IMR-90 (cell line): ENCODE results near the gene KCNMA1. TPM values are rescaled to one million over a fixed set of nuclear protein-coding genes. Genes with fewer than 3 reads are reported as not detected.

Experiments used
- ATAC-seq: fragments of 200-7000 bp; cut with Tn5 transposase; 2 replicates; pipeline ENCODE4 v1.9.1; 2020; ENCODE audit warnings: low read depth, mild to moderate bottlenecking, moderate library complexity
- BruUV-seq: library from RNA; stranded (reverse); fragments of 400-500 nt; replicated peaks from 2 replicates; lab custom pipeline; 2021; lab: Mats Ljungman, UMichigan
- CTCF ChIA-PET: fragments of 300-600 bp; formaldehyde crosslinking; extraction: SDS; loops from one replicate; lab custom pipeline; 2021; ENCODE audit warnings: antibody characterized with exemption; lab: Yijun Ruan, JAX
- POLR2A ChIA-PET: fragments of 300-600 bp; sonication (Branson Sonifier 250); formaldehyde crosslinking; loops from one replicate; lab custom pipeline; 2022; ENCODE audit warnings: antibody characterized with exemption; ENCODE audit not compliant: unreplicated experiment; lab: Charles Lee
- DNase-seq: peaks from one replicate; pipeline ENCODE4 v3.0.0; 2013
- H2AFZ ChIP-seq: replicated peaks from 2 replicates; pipeline ENCODE3; 2013; ENCODE audit warnings: low read length, mild to moderate bottlenecking; ENCODE audit not compliant: poor library complexity
- H2AK5ac ChIP-seq: 2 replicates; pipeline ENCODE4 v1.6.1; 2013; ENCODE audit warnings: low read depth, low read length, inconsistent platforms
- H2AK9ac ChIP-seq: replicated peaks from 2 replicates; pipeline ENCODE3; 2013; ENCODE audit warnings: mild to moderate bottlenecking, low read depth, low read length, moderate library complexity; ENCODE audit not compliant: poor library complexity
- H2BK120ac ChIP-seq: 2 replicates; pipeline ENCODE4 v1.6.1; 2013; ENCODE audit warnings: low read depth, low read length, inconsistent platforms
- H2BK15ac ChIP-seq: 3 replicates; pipeline ENCODE4 v1.6.1; 2013; ENCODE audit warnings: low read depth, low read length, inconsistent platforms
- H2BK20ac ChIP-seq: 2 replicates; pipeline ENCODE4 v1.6.1; 2013; ENCODE audit warnings: low read depth, mild to moderate bottlenecking, inconsistent platforms, low read length, moderate library complexity
- H2BK5ac ChIP-seq: 2 replicates; pipeline ENCODE4 v1.6.1; 2013; ENCODE audit warnings: mild to moderate bottlenecking, low read depth, low read length, inconsistent platforms; ENCODE audit not compliant: poor library complexity, severe bottlenecking
- H3K14ac ChIP-seq: replicated peaks from 2 replicates; pipeline ENCODE4 v1.6.1; 2013; ENCODE audit warnings: low read depth, low read length, inconsistent platforms
- H3K18ac ChIP-seq: 2 replicates; pipeline ENCODE4 v1.6.1; 2013; ENCODE audit warnings: low read depth, low read length, control low read depth
- H3K23ac ChIP-seq: 2 replicates; pipeline ENCODE4 v1.6.1; 2013; ENCODE audit warnings: low read depth, low read length, inconsistent platforms
- H3K27ac ChIP-seq: 2 replicates; pipeline ENCODE4 v1.5.1; 2013; ENCODE audit warnings: mild to moderate bottlenecking, control low read depth, low read length; ENCODE audit not compliant: insufficient read depth
- H3K27me3 ChIP-seq: 2 replicates; pipeline ENCODE4 v1.6.1; 2013; ENCODE audit warnings: low read length; ENCODE audit not compliant: control insufficient read depth, insufficient read depth
- H3K36me3 ChIP-seq: 2 replicates; pipeline ENCODE4 v1.6.1; 2013; ENCODE audit warnings: low read length, mixed read lengths; ENCODE audit not compliant: control insufficient read depth, insufficient read depth
- H3K4ac ChIP-seq: 2 replicates; pipeline ENCODE4 v1.6.1; 2013; ENCODE audit warnings: low read depth, low read length, inconsistent platforms
- H3K4me1 ChIP-seq: 2 replicates; pipeline ENCODE4 v1.6.1; 2013; ENCODE audit warnings: low read length, mixed read lengths; ENCODE audit not compliant: control insufficient read depth, insufficient read depth
- H3K4me2 ChIP-seq: 2 replicates; pipeline ENCODE4 v1.6.1; 2013; ENCODE audit warnings: low read depth, mild to moderate bottlenecking, control low read depth, low read length, moderate library complexity
- H3K4me3 ChIP-seq: 2 replicates; pipeline ENCODE4 v1.5.1; 2013; ENCODE audit warnings: low read depth, mild to moderate bottlenecking, control low read depth, low read length, moderate library complexity; ENCODE audit not compliant: insufficient read depth
- H3K56ac ChIP-seq: 2 replicates; pipeline ENCODE4 v1.6.1; 2013; ENCODE audit warnings: low read length, inconsistent platforms; ENCODE audit not compliant: insufficient read depth; ENCODE audit errors: extremely low read depth
- H3K79me1 ChIP-seq, 2 experiments: 2 replicates each; pipeline ENCODE4 v1.6.1; 2013; ENCODE audit warnings: low read length in 2 of 2, inconsistent platforms in 1 of 2, low read depth in 1 of 2
- H3K9ac ChIP-seq: 2 replicates; pipeline ENCODE4 v1.6.1; 2013; ENCODE audit warnings: low read depth, low read length, control low read depth
- H3K9me1 ChIP-seq: 2 replicates; pipeline ENCODE4 v1.6.1; 2013; ENCODE audit warnings: low read length, inconsistent platforms; ENCODE audit not compliant: insufficient read depth
- H3K9me3 ChIP-seq: 2 replicates; pipeline ENCODE4 v1.6.1; 2013; ENCODE audit warnings: low read length; ENCODE audit not compliant: control insufficient read depth, insufficient read depth
- H4K20me1 ChIP-seq: 2 replicates; pipeline ENCODE4 v1.6.1; 2013; ENCODE audit warnings: low read length, inconsistent platforms; ENCODE audit not compliant: insufficient read depth
- H4K5ac ChIP-seq: 2 replicates; pipeline ENCODE4 v1.6.1; 2013; ENCODE audit warnings: mild to moderate bottlenecking, low read depth, low read length, control low read depth
- H4K8ac ChIP-seq, 2 experiments: 2 replicates each; pipeline ENCODE4 v1.6.1; 2013; ENCODE audit warnings: low read depth in 2 of 2, low read length in 2 of 2, control low read depth in 1 of 2, inconsistent platforms in 1 of 2
- H4K91ac ChIP-seq: 2 replicates; pipeline ENCODE4 v1.6.1; 2013; ENCODE audit warnings: low read depth, low read length, inconsistent platforms; ENCODE audit not compliant: insufficient read depth
- BHLHE40 ChIP-seq: fragments of 150-350 bp; IDR thresholded peaks from 2 replicates; pipeline ENCODE4 v1.6.1; 2016; ENCODE audit warnings: mild to moderate bottlenecking, low read depth, low read length
- CEBPB ChIP-seq: IDR thresholded peaks from 2 replicates; pipeline ENCODE4 v1.6.1; 2012; ENCODE audit warnings: low read depth, low read length, improper control_type of control experiment
- CHD1 ChIP-seq: IDR thresholded peaks from 2 replicates; pipeline ENCODE4 v1.6.1; 2012; ENCODE audit warnings: low read depth, low read length, improper control_type of control experiment
- CTCF ChIP-seq: conservative IDR thresholded peaks from 2 replicates; pipeline ENCODE4 v1.5.1; 2012; ENCODE audit warnings: mild to moderate bottlenecking, low read depth, low read length, improper control_type of control experiment
- ELK1 ChIP-seq: fragments of 150-350 bp; IDR thresholded peaks from 2 replicates; pipeline ENCODE4 v1.6.1; 2016; ENCODE audit warnings: low read depth, mild to moderate bottlenecking, low read length, moderate library complexity, borderline replicate concordance
- FOS ChIP-seq: fragments of 150-350 bp; IDR thresholded peaks from 2 replicates; pipeline ENCODE4 v1.6.1; 2016; ENCODE audit warnings: low read depth, low read length
- MAFK ChIP-seq: IDR thresholded peaks from 2 replicates; pipeline ENCODE4 v1.6.1; 2012; ENCODE audit warnings: low read depth, low read length, improper control_type of control experiment
- MAZ ChIP-seq: IDR thresholded peaks from 2 replicates; pipeline ENCODE4 v1.6.1; 2012; ENCODE audit warnings: low read depth, mild to moderate bottlenecking, low read length, improper control_type of control experiment, moderate library complexity, borderline replicate concordance
- MXI1 ChIP-seq: IDR thresholded peaks from 2 replicates; pipeline ENCODE4 v1.6.1; 2012; ENCODE audit warnings: low read depth, mild to moderate bottlenecking, low read length, moderate library complexity, borderline replicate concordance
- NFE2L2 ChIP-seq: fragments of 150-350 bp; IDR thresholded peaks from 2 replicates; pipeline ENCODE4 v1.6.1; 2016; ENCODE audit warnings: low read depth, mild to moderate bottlenecking, low read length
- POLR2A ChIP-seq: IDR thresholded peaks from 2 replicates; pipeline ENCODE4 v1.6.1; 2012; ENCODE audit warnings: mild to moderate bottlenecking, low read depth, low read length
- RAD21 ChIP-seq: IDR thresholded peaks from 2 replicates; pipeline ENCODE4 v1.6.1; 2012; ENCODE audit warnings: low read length, improper control_type of control experiment
- RCOR1 ChIP-seq: IDR thresholded peaks from 2 replicates; pipeline ENCODE4 v1.6.1; 2012; ENCODE audit warnings: mild to moderate bottlenecking, low read length, improper control_type of control experiment; ENCODE audit not compliant: insufficient replicate concordance
- RFX5 ChIP-seq: IDR thresholded peaks from 2 replicates; pipeline ENCODE4 v1.8.0; 2012; ENCODE audit warnings: low read depth, mild to moderate bottlenecking, low read length, moderate library complexity
- SMC3 ChIP-seq: fragments of 150-350 bp; IDR thresholded peaks from 2 replicates; pipeline ENCODE4 v1.6.1; 2016; ENCODE audit warnings: low read depth, mild to moderate bottlenecking, antibody characterized with exemption, low read length, moderate library complexity
- USF2 ChIP-seq: fragments of 150-350 bp; IDR thresholded peaks from 2 replicates; pipeline ENCODE4 v1.6.1; 2017; ENCODE audit warnings: mild to moderate bottlenecking, antibody characterized with exemption, low read length, low read depth
- WGBS, 2 experiments: methylation state at CpG; one replicate each; pipeline versions ENCODE4 v1.1.5 to v1.1.7; 2013; ENCODE audit warnings: missing lambda C conversion rate in 2 of 2; ENCODE audit not compliant: insufficient read length in 1 of 2; ENCODE audit errors: extremely low coverage in 2 of 2; 5-methylcytosine and 5-hydroxymethylcytosine counted together
- dilution Hi-C: fragments of 300-500 bp; cut with HindIII; formaldehyde crosslinking; loops from one replicate; pipeline ENCODE4 v1.14.3; 2018; ENCODE audit warnings: low sequenced_read_pairs; ENCODE audit not compliant: unreplicated experiment
- in situ Hi-C: fragments of 300-500 bp; cut with MboI; formaldehyde crosslinking; loops from 3 replicates; pipeline ENCODE4 v1.14.3; 2019; ENCODE audit warnings: low sequenced_read_pairs, inconsistent platforms, mixed read lengths
- intact Hi-C: fragments of 100-400 bp; cut with micrococcal nuclease; formaldehyde crosslinking; loops from 2 replicates; pipeline ENCODE4 v1.10.0; 2022
- polyA plus RNA-seq, 3 experiments: library from polyadenylated mRNA; depleted of rRNA; stranded (reverse); fragments of >200 nt; gene quantifications; 2 replicates each; pipeline ENCODE4 v1.2.3, GENCODE V29; 2012; ENCODE audit warnings: low replicate concordance in 1 of 3
- total RNA-seq: library from RNA; depleted of rRNA; stranded (reverse); fragments of >200 nt; gene quantifications from 2 replicates; pipeline ENCODE4 v1.2.3, GENCODE V29; 2012

The KCNMA1 gene
- total and polyA plus RNA-seq, 2 of the 4 experiments (the other 2 are of a cell fraction), result 25.6 to 29.6 TPM

GRCh38 chr10:76939933-76940468 lies 697.6 kb downstream of the KCNMA1 start:
- no peak overlapping the region for H3K4ac ChIP-seq
- H4K5ac ChIP-seq, result no peak overlapping the region
- intact Hi-C loops, result no loop called here
- in situ Hi-C loops, result no loop called here
- H2AK5ac ChIP-seq, result no peak overlapping the region
- H2AK9ac ChIP-seq, result no peak overlapping the region
- no peak overlapping the region for H2BK120ac ChIP-seq
- H2BK20ac ChIP-seq, result no peak overlapping the region
- H3K18ac ChIP-seq, result no peak overlapping the region
- no peak overlapping the region for H2BK5ac ChIP-seq
- no peaks in the 10 kb centered on the region for H3K36me3 ChIP-seq
- POLR2A ChIA-PET, result no interaction called here
- TF ChIP-seq NFE2L2, result no peak
- TF ChIP-seq MAZ, result no peak
- no peak for TF ChIP-seq CEBPB
- TF ChIP-seq USF2, result no peak
- TF ChIP-seq RFX5, result no peak
- no peak for TF ChIP-seq BHLHE40
- TF ChIP-seq RCOR1, result no peak
- no peak for TF ChIP-seq ELK1
- TF ChIP-seq MXI1, result no peak
- TF ChIP-seq POLR2A, result no peak
- no peak for TF ChIP-seq CTCF
- TF ChIP-seq RAD21, result no peak
- TF ChIP-seq MAFK, result no peak
- TF ChIP-seq SMC3, result no peak
- no peak for TF ChIP-seq FOS
- no peak for TF ChIP-seq CHD1
- DNase-seq (no peak), ATAC-seq (no peak)
- no peak overlapping the region for H4K91ac ChIP-seq
- no peak overlapping the region for H3K9ac ChIP-seq
- no peaks in the 10 kb centered on the region for H3K79me1 ChIP-seq
- no peak overlapping the region for H3K4me2 ChIP-seq
- no peak overlapping the region for H3K4me3 ChIP-seq
- BruUV-seq, result no TSS peak
- H3K23ac ChIP-seq, result no peak overlapping the region
- CTCF ChIA-PET, result no interaction called here
- H3K56ac ChIP-seq, result no peak overlapping the region
- H3K14ac ChIP-seq, result no peak overlapping the region
- no peaks in the 10 kb centered on the region for H3K9me3 ChIP-seq
- H3K9me1 ChIP-seq, result no peaks in the 10 kb centered on the region; the same call in 1 of the 2 replicates
- H2BK15ac ChIP-seq, result no peak overlapping the region
- dilution Hi-C loops, result no loop called here
- no peak overlapping the region for H3K27ac ChIP-seq
- no CpG with 5 or more reads among the region's 2 CpGs for WGBS, 2 experiments
- H4K20me1 ChIP-seq, result no peaks in the 10 kb centered on the region
- H4K8ac ChIP-seq, result no peak overlapping the region
- no peak overlapping the region for H2AFZ ChIP-seq
- no peaks in the 10 kb centered on the region for H3K4me1 ChIP-seq
- H3K27me3 ChIP-seq, result no peaks in the 10 kb centered on the region
